GM12875 (cell line): Measurements from ENCODE around the gene DIAPH2.

Experiments
- H3K4me3 ChIP-seq: one replicate; pipeline ENCODE4 v1.5.1; 2011; ENCODE audit warnings: low read depth, low read length, control low read depth
- CTCF ChIP-seq: IDR thresholded peaks from 2 replicates; pipeline ENCODE4 v1.5.1; 2011; ENCODE audit warnings: low read depth, mild to moderate bottlenecking, control low read depth, inconsistent platforms, low read length, moderate library complexity, borderline replicate concordance; ENCODE audit not compliant: insufficient read depth

DIAPH2 gene

GRCh38 chrX:96978906-96979305 is 294.3 kb downstream of the DIAPH2 start:
- TF ChIP-seq CTCF: no peak
- no peak overlapping the region for H3K4me3 ChIP-seq

DNA sequence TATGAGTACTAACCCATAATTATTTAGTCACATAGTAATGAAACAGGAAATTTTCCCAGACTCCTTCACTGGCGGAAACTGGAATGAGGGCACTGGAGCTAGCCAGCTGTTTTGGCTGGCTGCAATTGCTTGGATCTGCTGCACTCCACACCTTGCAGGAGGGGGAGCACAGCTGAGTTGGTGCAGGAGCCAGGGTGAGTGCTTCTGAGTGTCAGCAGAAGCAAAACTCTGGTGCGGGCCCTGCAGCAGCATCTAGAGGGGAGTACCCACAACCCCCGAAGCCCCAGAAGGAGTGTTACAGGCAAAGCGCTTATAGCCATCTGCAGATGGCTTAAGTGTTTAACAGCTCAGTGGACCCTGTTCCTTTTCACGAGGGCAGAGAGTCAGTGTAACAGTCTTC is 295.1 kb downstream of the DIAPH2 start:
- TF ChIP-seq CTCF: no peak

DNA sequence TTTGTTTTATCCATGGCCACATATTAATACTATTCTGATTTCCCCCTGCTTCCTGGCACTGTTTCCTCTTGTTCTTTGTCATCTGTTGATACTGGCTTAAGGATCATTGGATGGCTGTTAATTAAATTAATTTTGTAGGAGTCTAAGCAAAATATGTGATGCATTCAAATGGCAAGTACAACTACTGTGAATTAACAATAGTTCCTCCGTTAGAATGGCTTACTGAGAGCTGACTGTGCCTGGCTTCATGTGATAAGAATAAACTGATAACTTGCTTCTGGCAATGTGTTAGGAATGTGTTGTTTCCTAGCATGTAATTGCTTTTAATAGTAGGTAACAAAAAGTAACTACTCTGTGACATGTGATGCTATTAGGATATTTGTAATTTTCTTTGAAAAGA is 297.5 kb downstream of the DIAPH2 start:
- H3K4me3 ChIP-seq: no peak overlapping the region
- no peak for TF ChIP-seq CTCF

More for the DNA sequence above, 295.1 kb downstream of the DIAPH2 start:
- H3K4me3 ChIP-seq: no peak overlapping the region

- no peak overlapping the region for H3K4me3 ChIP-seq
- no peak for TF ChIP-seq CTCF
Measured at GRCh38 chrX:96984538-96984937, 299.9 kb downstream of the DIAPH2 start.

DNA sequence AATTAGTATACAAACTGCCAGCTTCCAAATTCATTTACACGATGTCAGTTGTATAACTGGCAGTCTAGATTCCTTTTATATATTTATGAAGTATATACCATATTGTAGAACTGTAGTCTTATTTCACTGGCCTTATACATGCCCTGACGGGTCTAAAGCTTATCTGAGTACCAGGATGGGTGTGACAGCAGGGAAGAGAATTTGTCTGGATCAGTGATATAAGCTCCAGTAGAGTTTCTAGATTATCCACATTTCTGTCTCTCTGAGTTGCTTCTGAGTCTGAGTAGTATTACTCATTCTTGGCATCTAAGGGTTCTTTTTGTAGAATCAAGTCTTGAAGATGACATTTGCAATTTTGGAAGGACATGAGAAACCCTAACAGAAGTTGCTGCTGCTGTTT is 300.4 kb downstream of the DIAPH2 start:
- no peak for TF ChIP-seq CTCF

GRCh38 chrX:96987228-96987627 is 302.6 kb downstream of the DIAPH2 start:
- no peak overlapping the region for H3K4me3 ChIP-seq
- no peak for TF ChIP-seq CTCF

More for the DNA sequence above, 300.4 kb downstream of the DIAPH2 start:
- no peak overlapping the region for H3K4me3 ChIP-seq

GRCh38 chrX:96989830-96990571 is 305.4 kb downstream of the DIAPH2 start:
- no peak overlapping the region for H3K4me3 ChIP-seq
- TF ChIP-seq CTCF: no peak
